ENCODE results near the gene DAD1. TPM values are rescaled to one million over a fixed set of nuclear protein-coding genes. Genes with fewer than 3 reads are reported as not detected.

The DAD1 gene
- total RNA-seq, 1 donor, result 272 TPM

GRCh38 chr14:22540811-22541360, 48.1 kb downstream of the DAD1 start:
- H3K36me3 ChIP-seq (ENCODE audit: insufficient read depth, low read length), result no peaks in the 10 kb centered on the region
- TF ChIP-seq, protein P1, sequence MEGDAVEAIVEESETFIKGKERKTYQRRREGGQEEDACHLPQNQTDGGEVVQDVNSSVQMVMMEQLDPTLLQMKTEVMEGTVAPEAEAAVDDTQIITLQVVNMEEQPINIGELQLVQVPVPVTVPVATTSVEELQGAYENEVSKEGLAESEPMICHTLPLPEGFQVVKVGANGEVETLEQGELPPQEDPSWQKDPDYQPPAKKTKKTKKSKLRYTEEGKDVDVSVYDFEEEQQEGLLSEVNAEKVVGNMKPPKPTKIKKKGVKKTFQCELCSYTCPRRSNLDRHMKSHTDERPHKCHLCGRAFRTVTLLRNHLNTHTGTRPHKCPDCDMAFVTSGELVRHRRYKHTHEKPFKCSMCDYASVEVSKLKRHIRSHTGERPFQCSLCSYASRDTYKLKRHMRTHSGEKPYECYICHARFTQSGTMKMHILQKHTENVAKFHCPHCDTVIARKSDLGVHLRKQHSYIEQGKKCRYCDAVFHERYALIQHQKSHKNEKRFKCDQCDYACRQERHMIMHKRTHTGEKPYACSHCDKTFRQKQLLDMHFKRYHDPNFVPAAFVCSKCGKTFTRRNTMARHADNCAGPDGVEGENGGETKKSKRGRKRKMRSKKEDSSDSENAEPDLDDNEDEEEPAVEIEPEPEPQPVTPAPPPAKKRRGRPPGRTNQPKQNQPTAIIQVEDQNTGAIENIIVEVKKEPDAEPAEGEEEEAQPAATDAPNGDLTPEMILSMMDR (IDR thresholded peaks at IDR 0.05; ENCODE audit: extremely low read depth, low read depth, low read length), result no peak
- no peaks in the 10 kb centered on the region for H3K9me3 ChIP-seq (ENCODE audit: low read depth, low read length)
- H3K4me1 ChIP-seq (ENCODE audit: insufficient read depth, low read length), result peaks cover 16% of the 10 kb centered on the region
- H3K27ac ChIP-seq (ENCODE audit: low read depth, low read length), result no peak overlapping the region
- H4K20me1 ChIP-seq (ENCODE audit: insufficient read depth, low read length), result no peaks in the 10 kb centered on the region
- H3K4me2 ChIP-seq (ENCODE audit: insufficient read depth, low read length), result no peak overlapping the region
- DNase-seq (ENCODE audit: insufficient read length, low spot score, missing footprints), result no peak
- H3K79me2 ChIP-seq (ENCODE audit: insufficient read depth, low read length), result no peaks in the 10 kb centered on the region
- no peak overlapping the region for H3K4me3 ChIP-seq (ENCODE audit: insufficient read depth, low read length)
- H3K27me3 ChIP-seq (ENCODE audit: insufficient read depth, low read length), result no peaks in the 10 kb centered on the region
- no peak overlapping the region for H2AFZ ChIP-seq (ENCODE audit: low read length)

DNA sequence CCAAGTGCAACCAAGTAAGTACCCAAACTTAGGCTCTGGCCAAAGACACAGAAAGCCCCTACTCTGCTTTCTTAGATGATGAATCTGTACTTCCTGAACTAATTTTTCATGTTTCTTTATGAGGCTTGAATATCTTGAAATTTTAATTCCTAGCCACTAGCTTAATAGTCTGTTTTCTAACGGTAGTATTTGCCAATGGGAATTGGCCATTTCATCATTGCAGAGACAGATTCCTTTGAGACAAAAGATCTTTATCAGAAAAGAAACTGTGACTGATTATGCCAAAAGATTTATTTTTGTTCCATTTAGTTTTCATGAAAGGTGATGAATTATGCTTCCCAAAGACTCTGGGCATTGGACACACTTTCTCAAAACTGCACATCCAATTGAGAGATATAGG, 48.7 kb downstream of the DAD1 start:
- Histone ChIP-seq H2AFZ (ENCODE audit: low read length) (no peak overlapping the region), H3K36me3 (ENCODE audit: insufficient read depth, low read length) (no peaks in the 10 kb centered on the region), H3K27ac (ENCODE audit: low read depth, low read length) (no peak overlapping the region), H3K27me3 (ENCODE audit: insufficient read depth, low read length) (no peaks in the 10 kb centered on the region), H3K4me2 (ENCODE audit: insufficient read depth, low read length) (no peak overlapping the region), H3K9me3 (ENCODE audit: low read depth, low read length) (no peaks in the 10 kb centered on the region), H3K79me2 (ENCODE audit: insufficient read depth, low read length) (no peaks in the 10 kb centered on the region), H3K4me3 (ENCODE audit: insufficient read depth, low read length) (no peak overlapping the region), H4K20me1 (ENCODE audit: insufficient read depth, low read length) (no peaks in the 10 kb centered on the region), H3K4me1 (ENCODE audit: insufficient read depth, low read length) (peaks cover 14% of the 10 kb centered on the region)
- no peak for DNase-seq (ENCODE audit: insufficient read length, low spot score, missing footprints)
- TF ChIP-seq, protein P1 (IDR thresholded peaks at IDR 0.05; ENCODE audit: extremely low read depth, low read depth, low read length), result no peak

DNA sequence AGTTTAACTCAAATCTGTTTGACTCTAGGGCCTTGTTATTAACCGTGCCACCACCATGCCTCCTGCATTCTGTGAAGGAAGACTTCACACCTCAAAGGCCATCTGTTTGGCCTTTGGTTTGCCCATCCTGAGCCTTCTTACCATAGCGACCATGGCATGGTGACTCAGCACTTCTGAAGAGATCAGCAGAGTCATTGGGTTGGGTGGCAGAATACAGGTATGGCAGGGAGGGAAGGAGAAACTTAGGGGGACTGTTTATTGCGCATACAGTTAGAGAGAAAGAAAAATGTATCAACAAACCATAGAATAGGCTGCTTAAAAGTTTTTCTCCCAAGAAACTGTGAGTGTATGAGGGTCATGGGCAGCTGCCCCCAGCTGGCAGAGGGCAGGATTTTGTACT, 49.2 kb downstream of the DAD1 start:
- Histone ChIP-seq H3K36me3 (ENCODE audit: insufficient read depth, low read length) (no peaks in the 10 kb centered on the region), H3K9me3 (ENCODE audit: low read depth, low read length) (no peaks in the 10 kb centered on the region), H3K4me3 (ENCODE audit: insufficient read depth, low read length) (no peak overlapping the region), H3K79me2 (ENCODE audit: insufficient read depth, low read length) (no peaks in the 10 kb centered on the region), H3K4me2 (ENCODE audit: insufficient read depth, low read length) (no peak overlapping the region), H3K27me3 (ENCODE audit: insufficient read depth, low read length) (no peaks in the 10 kb centered on the region), H3K4me1 (ENCODE audit: insufficient read depth, low read length) (peaks cover 14% of the 10 kb centered on the region), H3K27ac (ENCODE audit: low read depth, low read length) (no peak overlapping the region), H4K20me1 (ENCODE audit: insufficient read depth, low read length) (no peaks in the 10 kb centered on the region), H2AFZ (ENCODE audit: low read length) (no peak overlapping the region)
- no peak for DNase-seq (ENCODE audit: insufficient read length, low spot score, missing footprints)
- TF ChIP-seq, protein P1 (IDR thresholded peaks at IDR 0.05; ENCODE audit: extremely low read depth, low read depth, low read length), result no peak

DNA sequence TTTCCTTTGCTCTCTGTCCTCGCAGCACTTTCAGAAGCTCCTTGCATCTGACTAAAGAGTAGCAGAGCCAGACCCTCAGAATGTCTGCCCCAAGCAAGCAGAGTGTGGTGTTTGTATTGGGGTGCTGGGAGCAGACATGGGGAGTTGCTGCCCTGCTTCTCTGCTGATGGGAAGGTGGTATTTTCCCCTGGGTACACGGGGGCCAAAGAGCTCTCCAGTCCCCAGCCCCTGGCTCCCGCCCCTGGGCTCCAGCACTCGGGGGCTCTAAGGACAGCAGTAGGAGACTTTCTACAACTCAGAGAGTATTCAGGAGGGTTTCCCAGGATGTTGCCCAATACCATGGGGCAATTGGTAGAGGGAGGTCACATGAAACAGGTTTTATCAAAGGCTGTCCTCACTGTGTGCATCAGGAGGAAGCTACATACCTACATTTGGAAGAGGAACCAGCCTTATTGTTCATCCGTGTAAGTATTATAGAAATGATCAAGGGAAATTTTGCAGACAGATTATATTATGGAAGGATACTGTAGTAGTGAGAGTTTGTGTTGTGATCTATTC, 50.3 kb downstream of the DAD1 start:
- H3K27ac ChIP-seq (ENCODE audit: low read depth, low read length), result no peak overlapping the region

More for the DNA sequence above, 50.3 kb downstream of the DAD1 start:
- TF ChIP-seq, protein P1 (IDR thresholded peaks at IDR 0.05; ENCODE audit: extremely low read depth, low read depth, low read length), result no peak
- H4K20me1 ChIP-seq (ENCODE audit: insufficient read depth, low read length), result no peaks in the 10 kb centered on the region
- H3K4me1 ChIP-seq (ENCODE audit: insufficient read depth, low read length), result peaks cover 14% of the 10 kb centered on the region
- H3K4me2 ChIP-seq (ENCODE audit: insufficient read depth, low read length), result no peak overlapping the region
- no peak overlapping the region for H2AFZ ChIP-seq (ENCODE audit: low read length)
- no peak for DNase-seq (ENCODE audit: insufficient read length, low spot score, missing footprints)
- H3K36me3 ChIP-seq (ENCODE audit: insufficient read depth, low read length), result no peaks in the 10 kb centered on the region
- no peak overlapping the region for H3K4me3 ChIP-seq (ENCODE audit: insufficient read depth, low read length)
- no peaks in the 10 kb centered on the region for H3K9me3 ChIP-seq (ENCODE audit: low read depth, low read length)
- H3K79me2 ChIP-seq (ENCODE audit: insufficient read depth, low read length), result no peaks in the 10 kb centered on the region
- H3K27me3 ChIP-seq (ENCODE audit: insufficient read depth, low read length), result no peaks in the 10 kb centered on the region
